Measurements from ENCODE around the gene PEAK3.

The PEAK3 gene

DNA sequence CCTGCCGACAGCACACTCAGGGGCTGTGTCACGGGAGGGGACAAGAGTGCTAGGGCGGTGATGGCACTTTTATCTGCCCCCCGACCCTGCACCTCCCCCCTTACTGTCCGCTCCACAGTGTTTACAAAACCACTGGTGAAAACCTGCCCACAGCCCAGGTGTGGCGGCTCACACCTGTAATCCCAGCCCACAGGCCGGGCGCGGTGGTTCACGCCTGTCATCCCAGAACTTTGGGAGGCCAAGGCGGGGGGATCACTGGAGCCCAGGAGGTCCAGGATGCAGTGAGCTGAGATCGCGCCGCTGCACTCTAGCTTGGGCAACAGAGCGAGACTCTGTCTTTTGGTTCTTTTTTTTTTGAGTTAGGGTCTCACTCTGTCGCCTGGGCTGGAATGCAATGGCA, 14.2 kb upstream of the PEAK3 start:
- no peak for DNase-seq (ENCODE audit: low read depth)
- no peak overlapping the region for H3K4me3 ChIP-seq (ENCODE audit: low read length)
- TF ChIP-seq, protein P1, sequence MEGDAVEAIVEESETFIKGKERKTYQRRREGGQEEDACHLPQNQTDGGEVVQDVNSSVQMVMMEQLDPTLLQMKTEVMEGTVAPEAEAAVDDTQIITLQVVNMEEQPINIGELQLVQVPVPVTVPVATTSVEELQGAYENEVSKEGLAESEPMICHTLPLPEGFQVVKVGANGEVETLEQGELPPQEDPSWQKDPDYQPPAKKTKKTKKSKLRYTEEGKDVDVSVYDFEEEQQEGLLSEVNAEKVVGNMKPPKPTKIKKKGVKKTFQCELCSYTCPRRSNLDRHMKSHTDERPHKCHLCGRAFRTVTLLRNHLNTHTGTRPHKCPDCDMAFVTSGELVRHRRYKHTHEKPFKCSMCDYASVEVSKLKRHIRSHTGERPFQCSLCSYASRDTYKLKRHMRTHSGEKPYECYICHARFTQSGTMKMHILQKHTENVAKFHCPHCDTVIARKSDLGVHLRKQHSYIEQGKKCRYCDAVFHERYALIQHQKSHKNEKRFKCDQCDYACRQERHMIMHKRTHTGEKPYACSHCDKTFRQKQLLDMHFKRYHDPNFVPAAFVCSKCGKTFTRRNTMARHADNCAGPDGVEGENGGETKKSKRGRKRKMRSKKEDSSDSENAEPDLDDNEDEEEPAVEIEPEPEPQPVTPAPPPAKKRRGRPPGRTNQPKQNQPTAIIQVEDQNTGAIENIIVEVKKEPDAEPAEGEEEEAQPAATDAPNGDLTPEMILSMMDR (conservative IDR thresholded peaks at IDR 0.05; ENCODE audit: low read length): no peak

DNA sequence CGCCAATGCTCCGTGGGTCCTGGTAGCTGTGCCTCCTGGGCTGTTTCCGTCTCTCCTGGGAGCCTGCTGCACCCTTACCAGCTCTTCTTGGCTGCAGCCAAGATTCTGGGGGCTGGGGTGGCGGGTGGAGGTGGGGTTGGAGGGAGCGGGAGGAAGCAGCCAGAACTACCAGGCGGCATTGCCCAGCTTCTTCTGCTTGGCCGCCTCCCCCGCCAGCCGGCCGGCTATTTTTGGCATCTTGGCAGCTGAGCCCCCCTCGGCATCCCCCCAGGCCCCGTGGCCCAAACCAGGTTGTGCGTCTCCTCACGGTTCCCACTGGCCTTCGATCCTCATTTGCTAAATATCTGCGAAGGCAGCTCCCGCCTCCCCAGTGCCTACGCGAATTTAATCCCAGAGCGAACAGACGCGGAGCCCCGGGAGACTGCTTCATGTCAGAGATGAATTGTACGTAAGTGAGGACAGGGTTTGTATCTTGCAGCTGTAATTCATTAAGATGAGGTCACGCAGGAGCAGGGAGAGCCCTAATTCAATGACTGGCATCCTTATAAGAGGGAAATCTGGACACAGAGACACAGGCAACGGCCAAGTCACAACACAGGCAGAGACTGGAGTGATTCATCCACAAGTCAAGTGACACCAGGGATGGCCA, 12.8 kb upstream of the PEAK3 start:
- peak; percentile 90 for DNase-seq (ENCODE audit: low read depth)
- H3K4me3 ChIP-seq (ENCODE audit: low read length): peak overlapping the region; percentile 16
- TF ChIP-seq, protein P1 (conservative IDR thresholded peaks at IDR 0.05; ENCODE audit: low read length): no peak

DNA sequence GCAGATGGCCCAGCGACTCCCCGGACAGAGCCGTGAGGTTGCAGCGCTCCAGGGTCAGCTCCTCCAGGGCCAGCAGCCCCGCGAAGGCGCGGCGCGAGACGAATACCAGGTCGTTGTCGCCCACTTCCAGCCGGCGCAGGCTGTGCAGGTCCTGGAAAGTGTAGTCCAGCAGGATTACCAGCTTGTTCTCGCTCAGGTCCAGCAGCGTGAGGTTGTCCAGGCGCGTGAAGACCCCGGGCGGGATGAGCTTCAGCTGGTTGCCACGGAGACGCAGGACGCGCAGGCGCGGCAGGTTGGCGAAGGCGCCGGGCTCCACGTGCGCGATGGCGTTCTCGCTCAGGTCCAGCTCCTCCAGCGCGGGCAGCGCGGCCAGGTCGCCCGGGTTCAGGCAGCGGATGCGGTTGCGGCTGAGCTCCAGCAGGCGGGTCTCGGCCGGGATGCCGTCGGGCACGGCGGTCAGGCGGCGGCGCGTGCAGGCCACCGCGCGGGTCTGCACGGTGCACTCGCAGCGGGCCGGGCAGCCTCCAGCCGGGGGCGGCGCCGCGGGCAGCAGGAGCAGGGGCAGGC, 9.3 kb upstream of the PEAK3 start:
- DNase-seq (ENCODE audit: low read depth): no peak
- H3K4me3 ChIP-seq (ENCODE audit: low read length): no peak overlapping the region
- TF ChIP-seq, protein P1 (conservative IDR thresholded peaks at IDR 0.05; ENCODE audit: low read length): no peak

DNA sequence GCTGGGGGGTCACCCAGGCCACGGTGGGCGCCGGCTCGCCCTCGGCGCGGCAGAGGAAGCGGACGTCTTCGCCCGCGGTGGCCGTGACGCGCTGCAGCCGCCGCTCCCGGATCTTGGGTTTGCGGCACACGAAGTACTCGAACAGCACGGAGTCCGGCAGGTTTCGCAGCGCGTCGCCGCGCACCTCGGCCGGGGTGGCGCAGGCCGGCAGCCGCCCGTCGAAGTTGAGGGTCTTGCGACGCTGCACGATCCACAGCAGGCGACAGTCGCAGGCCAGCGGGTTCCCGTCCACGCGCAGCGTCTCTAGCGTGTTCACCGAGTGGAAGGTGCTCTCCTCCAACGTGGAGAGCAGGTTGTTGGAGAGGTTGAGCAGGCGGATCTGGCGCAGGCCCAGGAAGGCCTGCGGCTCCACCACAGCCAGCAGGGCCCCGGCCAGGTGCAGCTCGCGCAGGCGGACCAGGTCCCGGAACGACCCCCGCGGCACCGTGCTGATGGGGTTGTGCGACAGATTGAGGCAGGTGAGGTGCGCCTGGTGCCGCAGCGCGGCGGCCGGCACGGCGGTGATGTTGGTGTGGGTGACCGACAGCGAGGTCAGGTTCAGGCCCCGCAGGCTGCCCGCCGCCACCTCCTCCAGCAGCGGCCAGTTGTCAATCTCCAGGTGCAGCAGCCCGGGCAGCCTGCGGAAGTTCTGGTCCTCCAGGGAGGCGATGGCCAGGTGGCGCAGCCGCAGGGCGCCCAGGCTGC, 8.6 kb upstream of the PEAK3 start:
- no peak for DNase-seq (ENCODE audit: low read depth)
- no peak overlapping the region for H3K4me3 ChIP-seq (ENCODE audit: low read length)
- TF ChIP-seq, protein P1 (conservative IDR thresholded peaks at IDR 0.05; ENCODE audit: low read length): no peak

DNA sequence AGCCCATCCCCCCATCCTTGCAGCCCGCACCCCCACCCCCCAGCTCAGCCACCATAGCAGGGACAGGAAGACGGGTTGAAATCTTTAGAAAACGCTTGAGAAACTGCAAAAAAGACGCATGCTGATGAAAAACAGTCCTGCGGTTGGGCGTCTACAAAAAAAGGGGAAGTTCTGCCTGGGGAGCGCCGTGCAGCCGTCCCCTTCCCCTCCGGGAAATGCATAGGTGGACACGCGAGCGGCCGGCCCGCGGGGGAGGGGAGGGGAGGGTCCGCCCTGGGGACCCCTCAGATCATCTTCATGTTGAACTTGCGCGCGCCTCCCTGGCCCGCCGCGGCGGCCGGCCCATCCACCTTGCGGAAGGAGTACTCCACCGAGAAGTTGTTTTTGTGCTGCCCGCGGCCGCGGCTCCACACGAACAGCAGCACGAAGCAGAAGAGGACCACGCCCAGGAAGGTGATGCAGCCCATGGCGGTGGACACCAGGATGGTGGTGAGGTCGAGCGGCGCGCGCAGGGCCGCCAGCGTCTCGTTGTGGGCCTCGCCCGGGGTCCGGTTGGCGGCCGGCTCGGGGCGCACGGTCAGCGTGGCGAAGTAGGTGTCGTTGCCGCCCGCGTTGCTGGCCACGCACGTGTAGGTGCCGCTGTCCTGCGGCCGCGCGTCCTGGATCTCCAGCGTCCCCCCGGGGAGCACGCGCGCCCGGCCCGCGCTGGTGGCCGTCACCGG, 7.9 kb upstream of the PEAK3 start:
- TF ChIP-seq, protein P1 (conservative IDR thresholded peaks at IDR 0.05; ENCODE audit: low read length): no peak
- peak overlapping the region; percentile 31 for H3K4me3 ChIP-seq (ENCODE audit: low read length)
- no peak for DNase-seq (ENCODE audit: low read depth)

DNA sequence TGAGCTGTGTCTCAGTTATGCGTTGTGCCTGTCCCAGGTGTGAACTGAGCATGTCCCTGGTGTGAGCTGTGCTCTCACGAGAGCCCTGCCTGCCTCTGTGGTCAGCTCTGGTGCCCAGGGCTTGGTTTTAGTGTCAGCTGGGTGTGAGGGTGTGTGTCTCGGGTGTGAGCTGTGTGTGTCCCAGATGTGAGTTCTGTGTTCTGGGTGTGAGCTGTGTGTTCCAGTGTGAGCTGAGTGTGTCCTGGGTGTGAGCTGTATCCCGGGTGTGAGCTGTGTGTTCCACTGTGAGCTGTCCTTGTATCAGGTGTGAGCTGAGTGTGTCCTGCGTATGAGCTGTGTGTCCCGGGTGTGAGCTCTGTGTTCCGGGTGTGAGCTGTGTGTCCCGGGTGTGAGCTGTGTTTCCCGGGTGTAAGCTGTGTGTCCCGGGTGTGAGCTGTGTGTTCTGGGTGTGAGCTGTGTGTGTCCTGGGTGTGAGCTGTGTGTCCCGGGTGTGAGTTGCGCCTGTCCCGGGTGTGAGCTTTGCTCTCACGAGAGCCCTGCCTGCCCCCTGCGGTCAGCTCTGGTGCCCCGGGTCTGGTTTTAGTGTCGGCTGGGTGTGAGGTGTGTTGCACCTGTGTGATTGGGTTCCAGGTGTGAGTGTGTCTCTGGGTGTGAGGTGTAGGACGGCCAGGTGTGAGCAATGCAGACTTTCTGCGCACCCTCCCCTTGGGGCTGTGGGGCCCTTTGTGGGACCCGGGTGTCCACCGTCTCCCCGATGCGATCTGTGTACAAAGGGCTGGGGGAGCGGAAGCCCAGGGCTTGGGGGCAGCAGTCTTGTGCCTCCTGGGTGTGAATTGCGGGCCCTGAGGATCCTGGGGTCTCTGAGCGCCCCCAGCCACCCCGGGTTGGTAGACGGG, 7.1 kb upstream of the PEAK3 start:
- DNase-seq (ENCODE audit: low read depth): no peak
- H3K4me3 ChIP-seq (ENCODE audit: low read length): no peak overlapping the region
- TF ChIP-seq, protein P1 (conservative IDR thresholded peaks at IDR 0.05; ENCODE audit: low read length): no peak
